Stimulated activated CD4-positive, alpha-beta T cell treated with anti-CD3 and anti-CD28 coated beads, Interleukin-15, amount 100 ng/mL, for 48 hours (primary cell): Measurements from ENCODE around the gene RAB3D.
"Not testable (repeated sequence)": the region's sequence is repeated elsewhere in the genome, so short reads cannot be mapped to it uniquely, and the experiment has no call there.

Source experiments
- DNase-seq, 2 donors: peaks; one replicate each; pipeline ENCODE4 v3.0.0-alpha.2; 2020; ENCODE audit warnings: low read depth in 2 of 2

The RAB3D gene

GRCh38 chr19:11338121-11338520, 1.3 kb downstream of the RAB3D start:
- DNase-seq = no peak

GRCh38 chr19:11337080-11337479, 2.4 kb downstream of the RAB3D start:
- DNase-seq = no peak

GRCh38 chr19:11335449-11336146, 3.9 kb downstream of the RAB3D start:
- DNase-seq = no peak

DNA sequence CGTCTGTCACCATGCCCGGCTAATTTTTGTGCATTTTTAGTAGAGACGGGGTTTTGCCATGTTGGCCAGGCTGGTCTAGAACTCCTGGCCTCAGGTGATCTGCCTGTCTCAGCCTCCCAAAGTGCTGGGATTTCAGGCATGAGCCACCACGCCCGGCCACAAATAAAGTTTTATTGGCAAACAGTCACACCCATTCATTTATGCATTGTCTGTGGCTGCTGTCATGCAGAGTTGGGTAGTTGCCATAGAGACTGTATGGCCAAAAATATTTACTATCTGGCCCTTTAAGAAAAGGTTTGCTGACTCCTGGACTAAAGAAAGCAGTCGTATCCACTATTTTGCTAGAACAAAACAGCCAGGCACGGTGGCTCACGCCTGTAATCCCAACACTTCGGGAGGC, 5.6 kb downstream of the RAB3D start:
- not testable (repeated sequence) for DNase-seq

DNA sequence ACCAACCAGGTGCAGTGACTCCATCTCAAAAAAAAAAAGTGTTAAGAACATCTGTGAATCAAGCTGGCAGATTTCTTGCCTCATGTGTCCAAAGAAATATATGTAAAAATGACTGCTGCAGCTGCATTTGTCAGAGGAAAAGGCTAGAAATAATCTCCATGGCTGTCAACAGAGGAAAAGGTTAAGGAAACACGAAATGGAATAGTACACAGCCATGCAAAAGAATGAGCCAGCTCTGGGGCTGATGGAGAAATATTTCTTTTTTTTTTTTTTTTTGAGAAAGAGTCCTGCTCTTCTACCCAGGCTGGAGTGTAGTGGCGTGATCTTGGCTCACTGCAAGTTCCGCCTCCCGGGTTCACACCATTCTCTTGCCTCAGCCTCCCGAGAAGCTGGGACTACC, 6.6 kb downstream of the RAB3D start:
- DNase-seq = no peak

GRCh38 chr19:11331502-11331901, 8.0 kb downstream of the RAB3D start:
- no peak for DNase-seq

DNA sequence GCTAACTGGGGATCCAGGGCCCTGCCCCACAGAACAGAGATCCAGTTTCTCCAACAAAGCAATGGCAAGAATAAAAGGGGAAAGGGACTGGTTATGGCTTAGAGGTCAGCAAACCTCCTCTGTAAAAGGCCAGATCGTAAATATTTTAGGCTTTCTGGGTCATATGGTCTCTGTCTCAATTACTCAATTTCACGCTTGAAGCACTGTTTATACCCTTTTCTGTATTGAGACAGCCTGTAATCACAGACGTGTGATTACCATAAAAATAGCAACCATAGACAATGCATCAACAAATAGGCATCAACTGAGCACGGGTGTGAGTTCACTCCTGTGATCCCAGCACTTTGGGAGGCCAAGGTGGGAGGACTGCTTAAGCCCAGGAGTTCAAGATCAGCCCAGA, 9.3 kb downstream of the RAB3D start:
- no peak for DNase-seq

- DNase-seq = no peak
These were observed 13.9 kb downstream of the RAB3D start for GRCh38 chr19:11325544-11325943.

DNA sequence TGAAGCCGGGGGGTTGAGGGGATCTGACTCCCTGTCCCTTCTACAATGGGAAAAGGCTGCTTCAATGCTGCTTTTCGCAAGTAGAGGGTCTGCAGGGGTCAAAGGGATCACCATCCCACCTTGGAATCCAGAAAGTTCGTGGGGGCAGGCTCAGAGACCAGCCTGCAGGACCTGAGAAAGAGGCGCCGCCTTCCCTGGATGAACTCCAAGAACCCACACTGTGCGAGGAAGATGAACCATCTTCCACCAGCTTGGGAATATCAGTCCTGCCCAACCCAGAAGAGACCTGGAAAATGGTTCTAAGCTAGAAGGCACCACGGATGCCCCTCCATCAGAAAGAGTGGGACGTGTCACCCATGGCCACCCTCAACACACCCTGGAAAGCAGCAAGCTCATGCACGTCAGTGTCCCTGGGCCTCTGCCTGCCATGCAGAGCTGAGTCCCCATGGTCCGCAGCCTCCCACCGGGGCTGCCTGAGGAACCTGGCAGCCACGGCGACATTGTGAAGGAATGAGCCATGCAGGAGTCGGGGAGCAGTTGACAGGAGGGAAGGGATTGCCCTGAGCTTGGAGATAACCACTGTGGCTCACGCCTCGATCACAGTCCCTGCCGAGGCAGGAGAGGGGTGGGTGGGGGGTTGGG, 14.6 kb downstream of the RAB3D start:
- DNase-seq = no peak

GRCh38 chr19:11324079-11324661, 15.3 kb downstream of the RAB3D start:
- no peak for DNase-seq

- no peak for DNase-seq
These were observed 15.8 kb downstream of the RAB3D start for GRCh38 chr19:11323601-11324078.

- no peak for DNase-seq
These were observed 17.0 kb downstream of the RAB3D start for GRCh38 chr19:11322269-11323024.

DNA sequence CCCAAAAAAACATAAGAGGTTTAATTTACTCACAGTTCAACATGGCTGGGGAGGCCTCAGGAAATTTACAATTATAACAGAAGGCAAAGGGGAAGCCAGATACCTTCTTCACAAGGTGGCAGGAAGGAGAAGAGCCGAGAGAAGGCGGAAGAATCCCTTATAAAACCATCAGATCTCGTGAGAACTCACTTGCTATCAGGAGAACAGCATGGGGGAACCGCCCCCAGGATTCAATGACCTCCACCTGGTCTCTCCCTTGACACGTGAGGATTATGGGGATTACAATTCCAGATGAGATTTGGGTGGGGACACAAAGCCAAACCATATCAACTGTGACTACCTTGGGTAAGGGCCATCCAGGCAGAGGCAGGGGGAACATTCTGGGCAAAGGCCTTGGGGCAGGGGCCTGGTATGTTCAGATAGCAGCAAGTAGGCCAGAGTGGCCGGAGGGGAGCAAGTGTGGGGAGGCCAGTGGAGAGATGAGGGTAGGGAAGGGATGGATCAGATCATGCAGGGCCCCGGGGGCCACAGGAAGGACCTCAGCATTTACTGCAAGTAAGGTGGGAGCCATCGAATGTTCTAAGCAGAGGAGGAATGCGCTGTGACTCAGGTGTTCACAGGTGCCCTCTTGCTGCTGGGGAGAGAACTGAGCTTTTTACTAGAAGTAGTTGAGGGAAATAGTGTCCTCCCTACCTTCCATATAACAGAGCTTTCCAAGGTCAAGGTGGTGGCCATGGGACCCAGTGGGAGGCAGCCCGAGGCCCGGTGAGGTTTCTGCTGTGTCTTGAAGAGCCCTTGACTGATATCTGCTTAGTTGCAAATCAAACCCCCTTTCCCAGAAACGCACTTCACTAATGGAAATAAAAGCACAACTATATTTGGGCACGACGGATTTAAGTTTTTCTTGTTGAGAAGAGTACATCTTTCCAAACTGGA, 18.0 kb downstream of the RAB3D start:
- DNase-seq = no peak

DNA sequence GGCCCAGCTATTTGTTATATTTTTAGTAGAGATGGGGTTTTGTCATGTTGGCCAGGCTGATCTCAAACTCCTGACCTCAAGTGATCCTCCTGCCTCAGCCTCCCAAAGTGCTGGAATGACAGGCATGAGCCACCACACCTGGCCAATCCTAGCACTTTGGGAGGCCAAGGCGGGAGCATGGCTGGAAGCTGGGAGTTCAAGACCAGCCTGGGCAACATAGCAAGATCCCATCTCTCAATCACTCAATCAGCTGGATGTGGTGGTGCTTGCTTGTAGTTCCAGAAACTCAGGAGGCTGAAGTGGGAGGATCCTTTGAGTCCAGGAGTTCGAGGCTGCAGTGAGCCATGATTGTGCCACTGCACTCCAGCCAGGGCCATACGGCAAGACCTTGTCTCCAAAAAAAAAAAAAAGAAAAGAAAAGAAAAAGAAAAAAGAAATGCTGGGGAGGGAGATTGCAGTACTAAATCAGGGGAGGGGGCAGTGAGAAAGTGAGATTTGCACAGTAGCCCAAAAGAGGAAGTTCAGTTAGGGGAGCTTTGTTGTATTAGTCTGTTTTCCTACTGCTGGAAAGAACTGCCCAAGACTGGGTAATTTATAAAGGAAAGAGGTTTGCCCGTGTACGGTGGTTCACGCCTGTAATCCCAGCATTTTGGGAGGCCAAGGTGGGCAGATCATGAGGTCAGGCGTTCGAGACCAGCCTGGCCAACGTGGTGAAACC, 19.0 kb downstream of the RAB3D start:
- DNase-seq = not testable (repeated sequence)

- DNase-seq = no peak
These were observed 33.1 kb downstream of the RAB3D start for GRCh38 chr19:11306337-11306736.

GRCh38 chr19:11304936-11305335, 34.5 kb downstream of the RAB3D start:
- no peak for DNase-seq

GRCh38 chr19:11300811-11301120, 38.7 kb downstream of the RAB3D start:
- no peak for DNase-seq

DNA sequence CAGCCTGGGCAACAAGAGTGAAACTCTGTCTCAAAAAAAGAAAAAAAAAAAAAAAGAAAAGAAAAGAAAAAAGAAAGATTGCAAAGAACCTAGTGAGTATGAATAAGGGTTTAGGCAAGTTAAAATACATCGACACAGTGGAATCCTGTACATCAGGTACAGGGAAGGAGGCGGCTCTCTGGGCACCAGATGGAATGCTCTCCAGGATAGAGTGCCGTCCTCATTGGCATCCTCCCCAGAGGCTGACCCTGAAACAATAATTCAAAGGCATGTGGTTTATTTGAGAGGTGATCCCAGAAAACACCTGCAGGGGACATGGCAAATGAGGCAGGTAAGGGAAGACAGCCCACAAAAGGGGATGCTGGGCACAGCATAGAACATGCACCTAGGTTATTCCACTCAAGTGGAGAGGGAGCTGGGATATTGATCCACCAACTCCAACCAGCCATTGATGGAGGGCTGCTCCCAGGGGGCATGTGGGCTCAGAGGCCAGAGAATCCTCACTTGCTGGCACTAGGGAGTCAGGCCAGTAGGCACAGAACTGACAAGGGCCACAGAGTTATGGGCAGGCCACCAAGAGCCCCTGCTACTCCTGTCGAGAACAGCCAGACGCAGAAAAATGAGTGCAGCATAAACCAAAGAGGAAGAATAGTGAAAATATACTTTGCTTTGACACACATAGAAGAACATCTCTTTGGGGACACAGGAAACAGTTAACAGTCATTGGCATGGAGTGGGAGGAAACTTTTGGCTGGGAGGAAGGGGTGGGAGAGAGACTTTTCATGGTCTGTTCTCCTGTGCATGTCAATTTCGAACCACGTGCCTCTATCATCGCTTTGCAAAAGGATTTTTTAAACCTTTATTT, 39.3 kb downstream of the RAB3D start:
- DNase-seq = no peak

GRCh38 chr19:11296264-11296663, 43.2 kb downstream of the RAB3D start:
- no peak for DNase-seq
